ENCODE data around the gene DOCK6.

Gene DOCK6

DNA sequence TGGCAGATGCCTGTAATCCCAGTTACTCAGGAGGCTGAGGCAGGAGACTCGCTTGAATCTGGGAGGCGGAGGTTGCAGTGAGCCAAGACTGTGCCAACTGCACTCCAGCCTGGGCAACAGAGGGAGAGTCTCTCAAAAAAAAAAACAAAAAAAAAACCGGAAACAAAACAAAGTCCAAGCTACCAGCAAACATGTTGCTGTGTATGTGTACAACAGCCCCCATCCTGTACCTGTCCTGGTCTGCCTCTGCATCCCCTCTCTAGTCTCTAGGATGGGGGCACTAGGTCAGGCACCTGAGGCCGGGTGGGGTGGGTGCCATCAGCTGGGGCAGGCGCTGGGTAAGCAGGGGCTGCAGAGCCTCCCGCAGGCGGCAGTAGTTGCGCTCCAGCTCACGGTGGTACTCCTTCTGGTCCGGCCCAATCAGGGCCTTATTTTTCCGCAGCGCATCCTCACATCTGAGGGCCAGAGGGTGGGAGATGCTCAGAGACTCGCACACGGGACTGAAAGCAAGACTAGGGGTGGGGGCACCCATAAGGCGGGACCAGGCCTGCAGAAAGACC lies 62.2 kb downstream of the DOCK6 start:
- ATAC-seq = no peak
- TF ChIP-seq, protein P1, sequence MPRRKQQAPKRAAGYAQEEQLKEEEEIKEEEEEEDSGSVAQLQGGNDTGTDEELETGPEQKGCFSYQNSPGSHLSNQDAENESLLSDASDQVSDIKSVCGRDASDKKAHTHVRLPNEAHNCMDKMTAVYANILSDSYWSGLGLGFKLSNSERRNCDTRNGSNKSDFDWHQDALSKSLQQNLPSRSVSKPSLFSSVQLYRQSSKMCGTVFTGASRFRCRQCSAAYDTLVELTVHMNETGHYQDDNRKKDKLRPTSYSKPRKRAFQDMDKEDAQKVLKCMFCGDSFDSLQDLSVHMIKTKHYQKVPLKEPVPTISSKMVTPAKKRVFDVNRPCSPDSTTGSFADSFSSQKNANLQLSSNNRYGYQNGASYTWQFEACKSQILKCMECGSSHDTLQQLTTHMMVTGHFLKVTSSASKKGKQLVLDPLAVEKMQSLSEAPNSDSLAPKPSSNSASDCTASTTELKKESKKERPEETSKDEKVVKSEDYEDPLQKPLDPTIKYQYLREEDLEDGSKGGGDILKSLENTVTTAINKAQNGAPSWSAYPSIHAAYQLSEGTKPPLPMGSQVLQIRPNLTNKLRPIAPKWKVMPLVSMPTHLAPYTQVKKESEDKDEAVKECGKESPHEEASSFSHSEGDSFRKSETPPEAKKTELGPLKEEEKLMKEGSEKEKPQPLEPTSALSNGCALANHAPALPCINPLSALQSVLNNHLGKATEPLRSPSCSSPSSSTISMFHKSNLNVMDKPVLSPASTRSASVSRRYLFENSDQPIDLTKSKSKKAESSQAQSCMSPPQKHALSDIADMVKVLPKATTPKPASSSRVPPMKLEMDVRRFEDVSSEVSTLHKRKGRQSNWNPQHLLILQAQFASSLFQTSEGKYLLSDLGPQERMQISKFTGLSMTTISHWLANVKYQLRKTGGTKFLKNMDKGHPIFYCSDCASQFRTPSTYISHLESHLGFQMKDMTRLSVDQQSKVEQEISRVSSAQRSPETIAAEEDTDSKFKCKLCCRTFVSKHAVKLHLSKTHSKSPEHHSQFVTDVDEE (CRISPR knock-in tag; IDR thresholded peaks at IDR 0.05) = no peak
- TF ChIP-seq RARB (CRISPR knock-in tag; IDR thresholded peaks at IDR 0.05) = no peak
- no peak for TF ChIP-seq PPARA (CRISPR knock-in tag; IDR thresholded peaks at IDR 0.05; ENCODE audit: borderline replicate concordance)
- TF ChIP-seq TOX (CRISPR knock-in tag; IDR thresholded peaks at IDR 0.05; ENCODE audit: borderline replicate concordance) = no peak
- TF ChIP-seq CSDC2 (CRISPR knock-in tag; IDR thresholded peaks at IDR 0.05) = no peak
- no peak for TF ChIP-seq OSR1 (CRISPR knock-in tag; IDR thresholded peaks at IDR 0.05)
- no peak for TF ChIP-seq ZC3H10 (CRISPR knock-in tag; IDR thresholded peaks at IDR 0.05)
- TF ChIP-seq ARNTL (CRISPR knock-in tag; IDR thresholded peaks at IDR 0.05; ENCODE audit: borderline replicate concordance, low read depth) = no peak
- no peak for TF ChIP-seq ZFP30 (CRISPR knock-in tag; IDR thresholded peaks at IDR 0.05)
- no peak for TF ChIP-seq ZFP3 (CRISPR knock-in tag; IDR thresholded peaks at IDR 0.05)
- no peak for TF ChIP-seq ESRRG (CRISPR knock-in tag; IDR thresholded peaks at IDR 0.05)
- no peak for TF ChIP-seq ZNF8 (CRISPR knock-in tag; IDR thresholded peaks at IDR 0.05)
- no peak for TF ChIP-seq TCF4 (CRISPR knock-in tag; IDR thresholded peaks at IDR 0.05; ENCODE audit: borderline replicate concordance)
- no peak for TF ChIP-seq GLIS3 (CRISPR knock-in tag; IDR thresholded peaks at IDR 0.05)
- no peak for TF ChIP-seq POU6F1 (CRISPR knock-in tag; IDR thresholded peaks at IDR 0.05; ENCODE audit: borderline replicate concordance, low read depth)
- TF ChIP-seq SNAI2 (CRISPR knock-in tag; IDR thresholded peaks at IDR 0.05) = no peak
- TF ChIP-seq, protein P2, sequence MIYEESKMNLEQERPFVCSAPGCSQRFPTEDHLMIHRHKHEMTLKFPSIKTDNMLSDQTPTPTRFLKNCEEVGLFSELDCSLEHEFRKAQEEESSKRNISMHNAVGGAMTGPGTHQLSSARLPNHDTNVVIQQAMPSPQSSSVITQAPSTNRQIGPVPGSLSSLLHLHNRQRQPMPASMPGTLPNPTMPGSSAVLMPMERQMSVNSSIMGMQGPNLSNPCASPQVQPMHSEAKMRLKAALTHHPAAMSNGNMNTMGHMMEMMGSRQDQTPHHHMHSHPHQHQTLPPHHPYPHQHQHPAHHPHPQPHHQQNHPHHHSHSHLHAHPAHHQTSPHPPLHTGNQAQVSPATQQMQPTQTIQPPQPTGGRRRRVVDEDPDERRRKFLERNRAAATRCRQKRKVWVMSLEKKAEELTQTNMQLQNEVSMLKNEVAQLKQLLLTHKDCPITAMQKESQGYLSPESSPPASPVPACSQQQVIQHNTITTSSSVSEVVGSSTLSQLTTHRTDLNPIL (CRISPR knock-in tag; IDR thresholded peaks at IDR 0.05; ENCODE audit: low read depth) = no peak

DNA sequence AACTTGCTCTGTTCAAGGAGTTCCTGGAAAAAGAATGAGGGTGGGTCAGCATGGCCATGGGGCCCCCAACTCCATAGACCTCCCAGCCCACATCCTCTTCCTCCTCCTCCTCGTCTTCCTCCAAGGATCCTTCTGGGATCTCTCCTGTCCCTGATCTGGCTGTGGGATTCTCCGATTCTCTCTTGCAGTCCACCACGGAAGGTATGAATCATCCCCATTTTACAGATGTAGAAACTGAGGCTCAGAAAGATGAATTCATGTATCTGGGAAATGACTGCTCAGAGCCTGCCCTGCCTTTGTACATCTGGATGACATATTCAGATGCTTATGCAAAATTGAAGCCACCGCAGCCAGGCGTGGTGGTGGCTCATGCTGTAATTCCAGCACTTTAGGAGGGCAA lies 62.8 kb downstream of the DOCK6 start:
- no peak for ATAC-seq
- TF ChIP-seq PATZ1 (CRISPR knock-in tag; IDR thresholded peaks at IDR 0.05; ENCODE audit: borderline replicate concordance) (no peak), CSRNP3 (CRISPR knock-in tag; IDR thresholded peaks at IDR 0.05) (no peak), SNAI2 (CRISPR knock-in tag; IDR thresholded peaks at IDR 0.05) (no peak), ZNF565 (CRISPR knock-in tag; conservative IDR thresholded peaks at IDR 0.05; ENCODE audit: low read depth) (no peak), TCF4 (CRISPR knock-in tag; IDR thresholded peaks at IDR 0.05; ENCODE audit: borderline replicate concordance) (no peak), ZC3H10 (CRISPR knock-in tag; IDR thresholded peaks at IDR 0.05) (no peak), BACH2 (CRISPR knock-in tag; IDR thresholded peaks at IDR 0.05; ENCODE audit: borderline replicate concordance) (no peak)
- TF ChIP-seq, protein P2 (CRISPR knock-in tag; IDR thresholded peaks at IDR 0.05; ENCODE audit: low read depth) = no peak

All from SK-N-SH treated with all-trans-retinoic acid at 6 μM for 48 hours (cell line).